ENCODE measurements around the gene SLC27A1. TPM values are rescaled to one million over a fixed set of nuclear protein-coding genes. Genes with fewer than 3 reads are reported as not detected.
A peak's percentile ranks its signal among the peaks of the same experiment; 100 is the strongest.
"Not testable (repeated sequence)": the region's sequence is repeated elsewhere in the genome, so short reads cannot be mapped to it uniquely, and the experiment has no call there.

SLC27A1 gene
- total RNA-seq, 1 experiment from 2014 or later = 3.1 TPM

GRCh38 chr19:17538684-17539237 is 68.4 kb downstream of the SLC27A1 start:
- no peak for DNase-seq (ENCODE audit: low spot score)

- DNase-seq (ENCODE audit: low spot score) = peak; percentile 55
These were observed 69.2 kb downstream of the SLC27A1 start for GRCh38 chr19:17539238-17540117.

GRCh38 chr19:17540174-17540573 is 69.8 kb downstream of the SLC27A1 start:
- no peak for DNase-seq (ENCODE audit: low spot score)

GRCh38 chr19:17541184-17541759 is 70.9 kb downstream of the SLC27A1 start:
- DNase-seq (ENCODE audit: low spot score) = no peak

- DNase-seq (ENCODE audit: low spot score) = no peak
These were observed 71.7 kb downstream of the SLC27A1 start for GRCh38 chr19:17542042-17542441.

- no peak for DNase-seq (ENCODE audit: low spot score)
These were observed 72.7 kb downstream of the SLC27A1 start for GRCh38 chr19:17542793-17543582.

- DNase-seq (ENCODE audit: low spot score) = no peak
These were observed 73.7 kb downstream of the SLC27A1 start for GRCh38 chr19:17543986-17544385.

GRCh38 chr19:17544418-17544817 is 74.1 kb downstream of the SLC27A1 start:
- no peak for DNase-seq (ENCODE audit: low spot score)

- DNase-seq (ENCODE audit: low spot score) = no peak
These were observed 77.8 kb downstream of the SLC27A1 start for GRCh38 chr19:17548145-17548544.

- no peak for DNase-seq (ENCODE audit: low spot score)
These were observed 78.9 kb downstream of the SLC27A1 start for GRCh38 chr19:17549085-17549740.

- DNase-seq (ENCODE audit: low spot score) = no peak
These were observed 79.8 kb downstream of the SLC27A1 start for GRCh38 chr19:17550076-17550667.

- DNase-seq (ENCODE audit: low spot score) = not testable (repeated sequence)
These were observed 82.4 kb downstream of the SLC27A1 start for GRCh38 chr19:17552735-17553134.

- DNase-seq (ENCODE audit: low spot score) = no peak
These were observed 82.9 kb downstream of the SLC27A1 start for GRCh38 chr19:17553256-17553655.

- no peak for DNase-seq (ENCODE audit: low spot score)
These were observed 84.7 kb downstream of the SLC27A1 start for GRCh38 chr19:17554968-17555479.

GRCh38 chr19:17555480-17555928 is 85.2 kb downstream of the SLC27A1 start, which contains the start of gene COLGALT1:
Gene COLGALT1, plus strand, starts transcription at chr19:17555649. Its CDS starts 65 bp downstream, at chr19:17555714.
- DNase-seq (ENCODE audit: low spot score) = peak; percentile 95

Other genes starting within 250 kb of the SLC27A1 start
- gene OCEL1, start 244.3 kb upstream of the SLC27A1 start, total RNA-seq (2014; rRNA removed; shearing (Covaris generic)) = 2.6 and 8.7 TPM in 2 replicates
- gene NR2F6, start 224.6 kb upstream of the SLC27A1 start, total RNA-seq (2014; rRNA removed; shearing (Covaris generic)) = 265 and 297 TPM in 2 replicates
- 0.08 TPM in 1 of 2 replicates, not detected in the other for gene USHBP1, start 205.8 kb upstream of the SLC27A1 start, total RNA-seq (2014; rRNA removed; shearing (Covaris generic))
- gene BABAM1, start 203.1 kb upstream of the SLC27A1 start, total RNA-seq (2014; rRNA removed; shearing (Covaris generic)) = 79.8 and 98.6 TPM in 2 replicates
- 0.08 and 1.4 TPM in 2 replicates for gene ANKLE1, start 188.6 kb upstream of the SLC27A1 start, total RNA-seq (2014; rRNA removed; shearing (Covaris generic))
- 3.4 and 5.3 TPM in 2 replicates for gene ABHD8, start 167.1 kb upstream of the SLC27A1 start, total RNA-seq (2014; rRNA removed; shearing (Covaris generic))
- 94.6 and 106 TPM in 2 replicates for gene MRPL34, start 164.7 kb upstream of the SLC27A1 start, total RNA-seq (2014; rRNA removed; shearing (Covaris generic))
- 24.6 and 32.4 TPM in 2 replicates for gene DDA1, start 161.0 kb upstream of the SLC27A1 start, total RNA-seq (2014; rRNA removed; shearing (Covaris generic))
- 2.2 and 2.4 TPM in 2 replicates for gene ANO8, start 135.7 kb upstream of the SLC27A1 start, total RNA-seq (2014; rRNA removed; shearing (Covaris generic))
- 40.0 and 64.4 TPM in 2 replicates for gene GTPBP3, start 133.0 kb upstream of the SLC27A1 start, total RNA-seq (2014; rRNA removed; shearing (Covaris generic))
- gene PLVAP, start 93.2 kb upstream of the SLC27A1 start, total RNA-seq (2014; rRNA removed; shearing (Covaris generic)) = not detected in 2 replicates
- gene CCDC194, start 76.3 kb upstream of the SLC27A1 start, total RNA-seq (2014; rRNA removed; shearing (Covaris generic)) = 0.81 and 1.6 TPM in 2 replicates
- 134 and 172 TPM in 2 replicates for gene BST2, start 64.9 kb upstream of the SLC27A1 start, total RNA-seq (2014; rRNA removed; shearing (Covaris generic))
- 59.0 and 77.0 TPM in 2 replicates for gene MVB12A, start 50.5 kb upstream of the SLC27A1 start, total RNA-seq (2014; rRNA removed; shearing (Covaris generic))
- gene TMEM221, start 21.9 kb upstream of the SLC27A1 start, total RNA-seq (2014; rRNA removed; shearing (Covaris generic)) = not detected in 2 replicates
- not detected in 2 replicates for gene NXNL1, start 9.6 kb upstream of the SLC27A1 start, total RNA-seq (2014; rRNA removed; shearing (Covaris generic))
- gene PGLS, start 41.1 kb downstream of the SLC27A1 start, total RNA-seq (2014; rRNA removed; shearing (Covaris generic)) = 75.7 and 90.9 TPM in 2 replicates
- gene COLGALT1, start 85.1 kb downstream of the SLC27A1 start, total RNA-seq (2014; rRNA removed; shearing (Covaris generic)) = 76.2 and 88.5 TPM in 2 replicates
- gene UNC13A, start 217.8 kb downstream of the SLC27A1 start, total RNA-seq (2014; rRNA removed; shearing (Covaris generic)) = 0.03 and 0.05 TPM in 2 replicates
- 21.8 and 21.9 TPM in 2 replicates for gene MAP1S, start 249.0 kb downstream of the SLC27A1 start, total RNA-seq (2014; rRNA removed; shearing (Covaris generic))

Data from HT-29 (cell line).